NCI-H524 (cell line): Measurements from ENCODE around the gene SYCN.

ENCODE experiments used
- DNase-seq, 2 experiments: peaks; one replicate each; lab custom pipeline; 2025; lab: John Stamatoyannopoulos, UW

SYCN gene

GRCh38 chr19:39194832-39195542 lies 9.1 kb downstream of the SYCN start:
- DNase-seq, result peak in 1 of 2 experiments; percentile 28

DNA sequence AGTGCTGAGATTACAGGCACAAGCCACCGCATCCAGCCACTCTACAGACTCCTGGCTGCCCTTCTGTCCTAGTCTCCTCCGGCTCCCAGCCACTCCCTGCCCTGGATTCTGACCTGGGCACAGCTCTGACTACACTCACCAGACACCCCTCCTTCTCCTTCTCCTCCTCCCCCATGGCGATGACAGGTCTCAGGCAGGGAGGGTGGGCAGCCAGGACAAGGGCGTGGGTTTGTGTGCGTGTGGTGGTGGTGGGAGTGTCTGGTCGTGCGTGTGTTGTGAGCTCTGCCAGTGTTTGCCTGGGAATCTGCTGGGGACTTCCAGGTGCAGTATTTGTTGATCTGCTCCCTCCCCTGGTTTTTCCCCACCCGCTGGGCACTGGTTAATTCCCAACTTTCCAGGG lies 10.3 kb downstream of the SYCN start:
- DNase-seq, result no peak

DNA sequence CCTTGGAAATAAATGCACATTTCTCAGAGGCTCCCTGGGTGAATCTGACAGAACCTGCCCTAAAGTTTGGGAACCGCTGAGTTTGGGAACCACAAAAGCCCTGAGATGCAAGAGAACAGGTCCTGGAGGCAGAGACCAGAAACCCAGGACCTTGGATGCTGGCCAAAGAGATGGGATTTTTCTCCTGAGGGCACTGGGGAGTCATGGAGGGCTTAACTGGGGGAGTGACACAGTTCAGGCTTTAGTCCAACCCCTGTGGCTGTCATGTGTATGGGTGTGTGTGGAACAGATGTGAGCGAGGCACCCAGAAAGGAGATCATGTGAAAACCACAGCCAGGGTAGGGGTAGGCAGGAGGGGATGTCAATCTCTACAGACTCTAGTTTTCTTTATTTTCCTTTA lies 11.2 kb downstream of the SYCN start:
- no peak for DNase-seq

DNA sequence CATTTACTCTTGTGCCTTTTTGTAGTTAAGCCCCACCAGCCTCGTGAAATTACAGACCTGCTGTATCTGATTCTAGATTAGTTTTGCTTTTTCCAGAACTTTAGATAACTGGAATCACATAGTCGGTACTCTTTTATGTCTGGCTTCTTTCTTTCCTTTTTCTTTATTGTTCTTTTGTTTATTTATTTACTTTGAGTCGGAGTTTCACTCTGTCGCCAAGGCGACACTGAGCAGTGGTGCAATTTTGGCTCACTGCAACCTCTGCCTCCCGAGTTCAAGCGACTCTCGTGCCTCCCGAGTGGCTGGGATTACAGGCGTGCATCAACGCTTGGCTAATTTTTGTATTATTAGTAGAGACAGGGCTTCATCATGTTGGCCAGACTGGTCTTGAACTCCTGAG lies 13.3 kb downstream of the SYCN start:
- DNase-seq, result no peak

GRCh38 chr19:39188960-39189359 lies 15.1 kb downstream of the SYCN start:
- no peak for DNase-seq

DNA sequence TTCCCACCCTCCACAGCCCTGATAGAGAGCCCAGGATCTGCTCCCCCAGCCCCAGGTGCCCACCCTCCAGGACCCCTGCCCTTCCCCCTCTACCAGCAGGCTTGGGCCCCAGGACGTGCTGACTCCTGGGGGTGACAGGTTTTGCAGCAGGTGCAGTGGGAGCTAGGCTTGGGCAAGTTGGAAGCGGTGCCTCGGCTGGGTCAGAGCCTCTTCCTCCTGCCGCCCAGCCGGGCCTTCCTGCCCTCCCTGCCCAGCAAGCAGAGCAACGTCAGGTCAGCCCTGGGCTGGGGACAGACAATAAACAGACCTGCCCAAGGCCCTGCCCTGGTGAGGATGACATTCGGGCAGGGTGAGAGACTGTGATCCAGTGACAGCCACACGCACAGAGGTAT lies 16.5 kb downstream of the SYCN start:
- DNase-seq, result no peak

GRCh38 chr19:39186391-39186790 lies 17.7 kb downstream of the SYCN start:
- no peak for DNase-seq

- no peak for DNase-seq
Observed at GRCh38 chr19:39183104-39183503, 21.0 kb downstream of the SYCN start.

- no peak for DNase-seq
Observed at GRCh38 chr19:39182174-39182505, 21.9 kb downstream of the SYCN start.

GRCh38 chr19:39181500-39182173 lies 22.4 kb downstream of the SYCN start:
- DNase-seq, result no peak

DNA sequence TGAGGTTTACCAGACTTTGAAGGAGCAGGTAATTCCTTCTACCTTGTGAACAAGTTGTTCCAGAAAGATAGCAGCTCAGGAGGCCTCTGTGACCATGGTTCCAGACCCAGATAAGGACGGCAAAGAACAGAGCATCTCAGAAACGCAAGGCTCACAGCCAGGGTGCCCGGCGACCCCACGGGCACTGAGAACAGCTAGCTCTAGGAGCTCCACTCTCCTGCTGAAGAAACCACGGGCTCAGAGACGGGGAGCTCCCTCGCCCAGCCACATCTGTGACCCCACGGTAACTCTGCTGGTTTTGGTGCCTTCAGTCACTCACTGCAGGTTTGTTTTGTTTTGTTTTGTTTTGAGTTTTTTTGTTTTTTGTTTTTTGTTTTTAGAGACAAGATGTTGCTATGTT lies 23.3 kb downstream of the SYCN start:
- DNase-seq, result no peak

- no peak for DNase-seq
Observed at GRCh38 chr19:39179754-39180153, 24.3 kb downstream of the SYCN start.

GRCh38 chr19:39178296-39179006 lies 25.6 kb downstream of the SYCN start:
- DNase-seq, result no peak

DNA sequence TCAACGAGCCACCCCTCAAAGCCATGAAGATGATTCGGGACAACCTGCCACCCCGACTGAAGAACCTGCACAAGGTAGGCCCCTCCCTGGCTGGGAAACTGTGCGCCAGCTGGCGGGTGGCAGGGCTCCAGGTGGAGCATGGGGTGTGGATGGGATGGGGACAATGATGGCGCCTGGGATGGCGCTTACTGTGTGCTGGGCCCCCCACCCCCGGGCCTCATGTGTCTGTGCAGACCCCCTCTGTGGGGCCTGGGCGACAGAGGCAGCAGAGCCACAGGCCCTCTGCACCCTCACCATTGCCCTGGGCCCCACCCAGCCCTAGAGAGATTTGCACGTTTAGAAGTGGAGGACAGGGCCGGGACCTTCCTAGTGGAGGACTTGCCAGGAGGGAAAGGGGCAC lies 26.3 kb downstream of the SYCN start:
- DNase-seq, result no peak

DNA sequence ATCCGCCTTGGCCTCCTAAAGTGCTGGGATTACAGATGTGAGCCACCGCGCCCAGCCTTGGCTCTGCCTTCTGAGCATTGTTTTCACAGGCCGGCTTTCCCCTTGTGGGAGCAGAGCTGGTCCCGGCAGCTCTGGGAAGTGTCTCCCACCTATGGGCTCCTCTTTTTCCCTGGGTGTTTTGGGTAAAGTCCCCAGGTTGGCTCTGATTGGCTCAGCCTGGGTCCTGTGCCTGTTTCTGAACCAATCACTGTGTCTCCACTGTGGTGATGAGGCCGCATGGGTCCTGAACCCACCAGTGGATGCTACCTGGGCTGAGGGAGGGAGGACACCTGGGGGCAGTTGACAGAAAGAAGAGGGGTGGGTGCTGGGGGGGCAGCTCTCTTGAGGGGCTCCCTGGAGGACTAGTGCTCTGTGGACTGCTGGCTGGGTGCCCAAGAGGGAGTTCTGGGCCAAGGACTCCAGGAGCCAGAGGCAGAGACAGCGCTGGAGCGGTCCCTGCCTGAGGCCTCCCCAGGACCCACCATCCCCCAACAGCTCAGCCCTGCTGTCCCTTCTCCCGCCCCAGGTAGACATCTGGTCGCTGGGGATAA lies 26.9 kb downstream of the SYCN start:
- DNase-seq, result no peak

GRCh38 chr19:39175564-39175963 lies 28.5 kb downstream of the SYCN start:
- DNase-seq, result no peak

DNA sequence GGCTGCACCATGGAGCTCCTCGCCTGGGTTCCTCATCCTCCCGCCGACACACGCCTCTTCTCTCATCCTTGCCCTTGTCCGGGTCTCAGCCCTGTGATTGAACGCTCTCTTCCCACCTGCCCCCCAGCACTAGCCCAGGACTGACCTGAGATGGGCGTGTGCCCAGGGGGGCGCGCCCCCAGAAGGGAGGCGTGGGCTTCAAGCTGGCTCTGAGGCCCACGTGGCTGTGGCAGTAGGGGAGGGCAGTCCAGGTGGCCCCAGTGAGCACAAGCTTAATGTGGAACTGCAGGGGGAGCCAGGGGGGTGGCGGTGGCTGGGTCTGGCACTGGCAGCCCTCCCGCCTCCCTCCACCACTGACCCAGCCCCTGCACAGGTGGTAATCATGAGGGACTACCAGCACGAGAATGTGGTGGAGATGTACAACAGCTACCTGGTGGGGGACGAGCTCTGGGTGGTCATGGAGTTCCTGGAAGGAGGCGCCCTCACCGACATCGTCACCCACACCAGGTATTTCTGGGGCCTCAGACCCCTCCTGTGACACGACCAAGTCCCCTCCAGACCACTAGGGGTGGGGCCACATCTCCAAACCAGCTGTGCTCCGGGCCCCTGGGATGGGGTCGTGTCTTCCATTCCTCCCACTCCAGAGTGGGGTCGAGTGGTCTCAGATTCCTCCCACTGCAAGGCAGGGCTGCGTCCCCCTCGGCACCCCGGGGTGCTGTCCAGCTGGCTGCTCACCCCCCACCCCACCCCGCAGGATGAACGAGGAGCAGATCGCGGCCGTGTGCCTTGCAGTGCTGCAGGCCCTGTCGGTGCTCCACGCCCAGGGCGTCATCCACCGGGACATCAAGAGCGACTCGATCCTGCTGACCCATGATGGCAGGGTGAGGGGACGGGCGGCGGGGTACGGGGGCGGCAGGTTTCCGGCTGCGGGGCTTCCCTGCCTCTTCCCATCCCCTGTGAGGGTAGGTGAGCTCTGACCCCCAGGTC lies 29.2 kb downstream of the SYCN start:
- no peak for DNase-seq

GRCh38 chr19:39174142-39174541 lies 29.9 kb downstream of the SYCN start:
- no peak for DNase-seq

DNA sequence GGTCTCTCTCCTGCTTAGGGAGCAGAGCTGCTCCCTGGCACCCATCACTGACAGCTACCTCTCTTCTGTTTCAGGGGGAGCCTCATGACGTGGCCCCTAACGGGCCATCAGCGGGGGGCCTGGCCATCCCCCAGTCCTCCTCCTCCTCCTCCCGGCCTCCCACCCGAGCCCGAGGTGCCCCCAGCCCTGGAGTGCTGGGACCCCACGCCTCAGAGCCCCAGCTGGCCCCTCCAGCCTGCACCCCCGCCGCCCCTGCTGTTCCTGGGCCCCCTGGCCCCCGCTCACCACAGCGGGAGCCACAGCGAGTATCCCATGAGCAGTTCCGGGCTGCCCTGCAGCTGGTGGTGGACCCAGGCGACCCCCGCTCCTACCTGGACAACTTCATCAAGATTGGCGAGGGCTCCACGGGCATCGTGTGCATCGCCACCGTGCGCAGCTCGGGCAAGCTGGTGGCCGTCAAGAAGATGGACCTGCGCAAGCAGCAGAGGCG lies 30.5 kb downstream of the SYCN start:
- no peak for DNase-seq

GRCh38 chr19:39172700-39173501 lies 31.2 kb downstream of the SYCN start:
- DNase-seq, result no peak
